Testis (tissue), 3 donors: ENCODE results near the gene DMD. TPM values are rescaled to one million over a fixed set of nuclear protein-coding genes. Genes with fewer than 3 reads are reported as not detected.

Experiments used
- DNase-seq: peaks from one replicate; pipeline ENCODE4 v3.0.0-alpha.2; 2019
- H3K27ac ChIP-seq, 2 donors: fragments of 200-600 bp; sonication (generic); one replicate each; pipeline ENCODE4 v1.5.1; 2019
- H3K27me3 ChIP-seq: fragments of 200-600 bp; sonication (generic); one replicate; pipeline ENCODE4 v1.5.1; 2019
- H3K36me3 ChIP-seq: fragments of 200-600 bp; sonication (generic); one replicate; pipeline ENCODE4 v1.5.1; 2017; ENCODE audit warnings: low read depth; ENCODE audit errors: missing control alignments
- H3K4me1 ChIP-seq: fragments of 200-600 bp; sonication (generic); one replicate; pipeline ENCODE4 v1.5.1; 2019
- H3K4me3 ChIP-seq, 2 donors: fragments of 200-600 bp; sonication (generic); one replicate each; pipeline ENCODE4 v1.5.1; 2017 to 2019
- H3K9me3 ChIP-seq: fragments of 200-600 bp; sonication (generic); one replicate; pipeline ENCODE4 v1.5.1; 2017
- POLR2A ChIP-seq: fragments of 450-650 bp; IDR thresholded peaks from one replicate; pipeline ENCODE4 v1.6.1; 2017; ENCODE audit warnings: antibody characterized with exemption, mild to moderate bottlenecking, moderate library complexity
- WGBS, 2 donors: methylation state at CpG; one replicate each; pipeline ENCODE4 v1.1.5; 2018; 5-methylcytosine and 5-hydroxymethylcytosine counted together
- intact Hi-C: fragments of 100-400 bp; cut with DNase I; formaldehyde crosslinking; loops from one replicate; pipeline ENCODE4 v1.15.1; 2023; ENCODE audit warnings: low total_unique reads
- polyA plus RNA-seq: library from polyadenylated mRNA; stranded (reverse); fragments of 350-450 nt; fragmentation: Illumina TruSeq; extraction: RNeasy Lipid Tissue Mini Kit (QIAGEN cat#74804); gene quantifications from one replicate; pipeline ENCODE4 v1.2.3, GENCODE V29; 2014; ENCODE audit warnings: low read depth, low replicate concordance; ENCODE audit not compliant: insufficient read depth
- total RNA-seq, 2 donors: library from RNA; depleted of rRNA; stranded (reverse); fragments of >200 nt; gene quantifications; one replicate each; pipeline ENCODE4 v1.2.3, GENCODE V29; 2016
- TF ChIP-seq, protein P1 (sequence below), 3 experiments: fragments of 450-650 bp in 2 of 3; fragments of 200-600 bp in 1 of 3; sonication (generic) in 1 of 3; IDR thresholded peaks; one replicate each; pipeline ENCODE4 v1.5.1; 2016 to 2019; ENCODE audit warnings: antibody characterized with exemption in 3 of 3, mild to moderate bottlenecking in 2 of 3, moderate library complexity in 1 of 3

The DMD gene
- total and polyA plus RNA-seq, 3 donors from 2014 or later: 11.3 to 34.1 (median 24.2) TPM

DNA sequence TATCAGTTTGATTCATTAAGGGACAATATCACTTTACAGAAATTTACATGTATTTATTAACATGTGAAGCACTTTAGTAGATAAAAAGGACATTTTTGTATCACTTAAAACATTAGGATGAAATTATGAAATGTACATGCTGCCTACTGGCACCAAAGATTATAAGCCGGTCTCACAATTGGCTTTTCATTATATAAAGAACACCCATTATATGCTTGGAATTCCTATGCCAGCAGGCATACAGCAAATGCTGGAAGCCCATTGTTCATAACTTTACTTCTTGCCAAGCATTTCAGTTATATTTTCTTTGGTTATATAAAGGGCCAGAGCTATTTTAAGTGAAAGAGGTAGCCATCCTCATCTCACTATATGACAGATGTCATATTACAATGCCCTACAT, 145.9 kb downstream of the DMD start:
- intact Hi-C loops: no loop called here
- Histone ChIP-seq H3K27me3 (no peaks in the 10 kb centered on the region), H3K4me1 (no peaks in the 10 kb centered on the region), H3K27ac (no peak overlapping the region), H3K4me3 (no peak overlapping the region), H3K9me3 (no peaks in the 10 kb centered on the region), H3K36me3 (no peaks in the 10 kb centered on the region)
- no peak for DNase-seq
- no peak for TF ChIP-seq POLR2A
- TF ChIP-seq, protein P1, sequence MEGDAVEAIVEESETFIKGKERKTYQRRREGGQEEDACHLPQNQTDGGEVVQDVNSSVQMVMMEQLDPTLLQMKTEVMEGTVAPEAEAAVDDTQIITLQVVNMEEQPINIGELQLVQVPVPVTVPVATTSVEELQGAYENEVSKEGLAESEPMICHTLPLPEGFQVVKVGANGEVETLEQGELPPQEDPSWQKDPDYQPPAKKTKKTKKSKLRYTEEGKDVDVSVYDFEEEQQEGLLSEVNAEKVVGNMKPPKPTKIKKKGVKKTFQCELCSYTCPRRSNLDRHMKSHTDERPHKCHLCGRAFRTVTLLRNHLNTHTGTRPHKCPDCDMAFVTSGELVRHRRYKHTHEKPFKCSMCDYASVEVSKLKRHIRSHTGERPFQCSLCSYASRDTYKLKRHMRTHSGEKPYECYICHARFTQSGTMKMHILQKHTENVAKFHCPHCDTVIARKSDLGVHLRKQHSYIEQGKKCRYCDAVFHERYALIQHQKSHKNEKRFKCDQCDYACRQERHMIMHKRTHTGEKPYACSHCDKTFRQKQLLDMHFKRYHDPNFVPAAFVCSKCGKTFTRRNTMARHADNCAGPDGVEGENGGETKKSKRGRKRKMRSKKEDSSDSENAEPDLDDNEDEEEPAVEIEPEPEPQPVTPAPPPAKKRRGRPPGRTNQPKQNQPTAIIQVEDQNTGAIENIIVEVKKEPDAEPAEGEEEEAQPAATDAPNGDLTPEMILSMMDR (IDR thresholded peaks at IDR 0.05): no peak
- WGBS, 2 donors: 60 to 91% methylated on average over 1 of the region's 1 CpG

DNA sequence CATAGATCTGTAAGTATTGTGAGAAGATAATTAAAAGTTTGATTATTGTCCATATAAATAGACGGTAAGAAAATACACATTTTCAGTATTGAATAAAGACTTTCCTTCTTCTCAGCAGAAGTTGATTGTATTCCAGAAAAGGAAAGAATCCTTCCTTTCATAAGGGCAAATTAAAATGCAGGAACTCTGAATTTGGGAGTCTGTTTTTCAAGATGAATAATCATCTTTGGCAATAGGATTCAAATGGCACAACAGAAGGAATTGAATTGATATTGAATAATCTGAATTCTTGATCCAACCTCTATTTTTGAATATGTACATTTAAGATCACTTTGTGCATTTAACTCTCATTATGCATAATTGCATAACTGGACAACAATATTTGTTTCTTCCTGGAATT, 149.3 kb downstream of the DMD start:
- intact Hi-C loops: no loop called here
- no peaks in the 10 kb centered on the region for H3K4me1 ChIP-seq
- no peak for DNase-seq
- H3K9me3 ChIP-seq: no peaks in the 10 kb centered on the region
- no peak overlapping the region for H3K27ac ChIP-seq
- H3K4me3 ChIP-seq: no peak overlapping the region
- 55 to 56% methylated on average over 1 of the region's 1 CpG for whole genome bisulfite sequencing, 2 donors
- no peak for TF ChIP-seq POLR2A
- TF ChIP-seq, protein P1 (IDR thresholded peaks at IDR 0.05): no peak
- H3K36me3 ChIP-seq: no peaks in the 10 kb centered on the region
- H3K27me3 ChIP-seq: no peaks in the 10 kb centered on the region

DNA sequence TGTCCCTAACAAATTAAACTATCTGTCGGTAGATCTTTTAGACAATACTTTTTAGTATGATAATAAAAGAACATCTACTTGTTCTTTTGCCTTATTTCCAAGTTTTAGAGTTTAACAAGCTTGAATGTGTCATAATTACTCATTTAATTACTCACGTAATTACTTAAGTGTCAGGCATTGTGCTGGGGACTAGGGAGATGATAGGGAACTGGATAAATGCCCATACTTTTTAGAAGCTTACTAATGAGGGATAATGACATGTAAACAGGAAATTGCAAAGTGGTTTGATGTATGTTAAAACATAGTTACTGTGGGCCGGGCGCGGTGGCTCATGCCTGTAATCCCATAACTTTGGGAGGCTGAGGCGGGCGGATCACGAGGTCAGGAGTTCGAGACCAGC, 158.3 kb downstream of the DMD start:
- H3K27ac ChIP-seq: no peak overlapping the region
- DNase-seq: no peak
- H3K9me3 ChIP-seq: no peaks in the 10 kb centered on the region
- intact Hi-C loops: no loop called here
- no peaks in the 10 kb centered on the region for H3K27me3 ChIP-seq
- no peak overlapping the region for H3K4me3 ChIP-seq
- no peaks in the 10 kb centered on the region for H3K4me1 ChIP-seq
- H3K36me3 ChIP-seq: no peaks in the 10 kb centered on the region
- WGBS, 2 donors: 76 to 87% methylated on average over 9 of the region's 9 CpGs
- no peak for TF ChIP-seq POLR2A
- TF ChIP-seq, protein P1 (IDR thresholded peaks at IDR 0.05): no peak

DNA sequence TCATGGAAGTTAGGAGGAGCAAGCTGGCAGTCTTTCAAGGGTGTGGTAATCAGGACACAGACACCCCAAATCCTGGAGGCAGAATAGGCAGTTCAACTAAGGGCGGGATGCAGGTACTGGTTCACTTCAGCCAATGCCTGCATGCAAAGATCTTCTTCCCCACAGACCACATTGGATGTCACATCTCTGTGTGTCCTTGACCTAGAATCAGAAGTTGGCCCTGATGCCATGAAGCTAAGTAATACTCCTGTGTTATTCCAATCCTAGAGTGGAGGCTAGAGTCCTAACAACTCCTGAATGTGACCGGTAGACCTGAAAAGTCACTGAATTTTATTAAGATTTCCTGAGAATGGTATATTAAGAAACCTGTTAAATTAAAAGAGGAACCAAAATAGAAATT, 165.5 kb downstream of the DMD start:
- Histone ChIP-seq H3K4me3 (no peak overlapping the region), H3K27me3 (no peaks in the 10 kb centered on the region), H3K27ac (no peak overlapping the region), H3K9me3 (no peaks in the 10 kb centered on the region), H3K4me1 (no peaks in the 10 kb centered on the region), H3K36me3 (no peaks in the 10 kb centered on the region)
- DNase-seq: no peak
- intact Hi-C loops: no loop called here
- 85 to 100% methylated on average over 1 to 2 of the region's 2 CpGs for WGBS, 2 donors
- no peak for TF ChIP-seq POLR2A
- TF ChIP-seq, protein P1 (IDR thresholded peaks at IDR 0.05): no peak

DNA sequence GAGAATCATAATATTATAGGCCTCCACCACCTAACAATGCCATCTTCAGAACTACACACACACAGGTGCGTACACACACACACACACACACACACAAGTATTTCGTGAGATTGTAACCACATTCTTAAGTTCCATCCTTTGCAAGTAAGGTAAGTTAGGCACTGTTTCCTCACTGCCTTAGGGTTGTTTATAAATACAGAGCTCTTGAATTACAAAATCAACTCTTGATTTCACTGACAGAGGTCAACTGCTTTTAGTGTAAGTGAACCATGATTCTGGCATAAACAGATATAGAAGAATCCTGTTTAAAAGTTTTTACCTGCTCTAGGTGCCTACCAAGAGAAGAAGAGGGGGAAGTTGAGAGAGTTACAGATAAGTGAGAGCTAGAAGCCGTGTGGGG, 166.1 kb downstream of the DMD start:
- 77 to 82% methylated on average over 3 of the region's 3 CpGs for WGBS, 2 donors
- H3K36me3 ChIP-seq: no peaks in the 10 kb centered on the region
- H3K27me3 ChIP-seq: no peaks in the 10 kb centered on the region
- intact Hi-C loops: no loop called here
- no peaks in the 10 kb centered on the region for H3K4me1 ChIP-seq
- H3K4me3 ChIP-seq: no peak overlapping the region
- H3K27ac ChIP-seq: no peak overlapping the region
- TF ChIP-seq, protein P1 (IDR thresholded peaks at IDR 0.05): no peak
- TF ChIP-seq POLR2A: no peak
- H3K9me3 ChIP-seq: no peaks in the 10 kb centered on the region
- DNase-seq: no peak
